Small intestine (tissue), 7 donors: ENCODE measurements around the gene PSMA6. TPM values are rescaled to one million over a fixed set of nuclear protein-coding genes. Genes with fewer than 3 reads are reported as not detected.
"Not testable (repeated sequence)": the region's sequence is repeated elsewhere in the genome, so short reads cannot be mapped to it uniquely, and the experiment has no call there.

ENCODE experiments used
- DNase-seq, 2 donors: peaks; one replicate each; pipeline versions ENCODE4 v3.0.0 to v3.0.0-alpha.2; 2013
- FAIRE-seq: peaks from 2 replicates; lab custom pipeline; 2012; peaks lifted over from hg19 to GRCh38; lab: Jason Lieb, UNC
- H3K27ac ChIP-seq, 3 donors: one replicate each; pipeline ENCODE4 v1.5.1; 2013; ENCODE audit warnings: low read length in 2 of 3, mild to moderate bottlenecking in 2 of 3, control low read depth in 1 of 3, inconsistent platforms in 1 of 3, low read depth in 1 of 3, moderate library complexity in 1 of 3
- H3K27me3 ChIP-seq, 3 donors: one replicate each; pipeline ENCODE4 v1.6.1; 2013; ENCODE audit warnings: low read length in 3 of 3, inconsistent platforms in 1 of 3; ENCODE audit not compliant: control insufficient read depth in 3 of 3, insufficient read depth in 3 of 3
- H3K36me3 ChIP-seq, 3 donors: one replicate each; pipeline ENCODE4 v1.6.1; 2013; ENCODE audit warnings: low read length in 3 of 3, inconsistent platforms in 1 of 3, low read depth in 1 of 3, mild to moderate bottlenecking in 1 of 3, moderate library complexity in 1 of 3; ENCODE audit not compliant: control insufficient read depth in 3 of 3, insufficient read depth in 2 of 3
- H3K4me1 ChIP-seq, 3 donors: one replicate each; pipeline ENCODE4 v1.6.1; 2013; ENCODE audit warnings: low read length in 2 of 3, inconsistent platforms in 1 of 3, low read depth in 1 of 3, mild to moderate bottlenecking in 1 of 3, moderate library complexity in 1 of 3; ENCODE audit not compliant: control insufficient read depth in 3 of 3, insufficient read depth in 2 of 3
- H3K4me3 ChIP-seq, 3 donors: one replicate each; pipeline ENCODE4 v1.5.1; 2013; ENCODE audit warnings: low read length in 3 of 3, control low read depth in 1 of 3, inconsistent platforms in 1 of 3, low read depth in 1 of 3, mild to moderate bottlenecking in 1 of 3, moderate library complexity in 1 of 3
- H3K9me3 ChIP-seq, 2 donors: one replicate each; pipeline ENCODE4 v1.6.1; 2013; ENCODE audit warnings: low read depth in 1 of 2, low read length in 1 of 2; ENCODE audit not compliant: control insufficient read depth in 2 of 2, insufficient read depth in 1 of 2
- WGBS, 3 donors: extraction: QIAGEN DNeasy Blood & Tissue Kit; methylation state at CpG; one replicate each; pipeline ENCODE4 v1.1.7; 2013; 5-methylcytosine and 5-hydroxymethylcytosine counted together
- polyA plus RNA-seq, 4 donors: library from polyadenylated mRNA; stranded (reverse) in 3 of 4; unstranded in 1 of 4; fragments of 200-250 nt in 3 of 4; fragments of 120-200 nt in 1 of 4; gene quantifications; one replicate each; pipeline versions ENCODE4 v1.2.1 to v1.2.3, GENCODE V29; 2013
- donor health status: healthy with polysubstance abuse.
- donor health status: control.
- donor health status: control.
- donor health status: Bipolar disorder and iron deficiency.
- donor health status: healthy.

PSMA6 gene
- polyA plus RNA-seq, 4 donors, result 165 to 288 (median 266) TPM

- WGBS, 3 donors, result 70 to 75% (median 73%) methylated on average over 15 of the region's 15 CpGs
- Histone ChIP-seq H3K36me3 (no peaks in the 10 kb centered on the region), H3K27ac (peak overlapping the region; percentile 35 to 95 (median 59)), H3K4me1 (peaks cover 13 to 68% (median 18%) of the 10 kb centered on the region in 3 donors), H3K4me3 (no peak overlapping the region), H3K27me3 (no peaks in the 10 kb centered on the region), H3K9me3 (no peaks in the 10 kb centered on the region)
- no peak for DNase-seq
- no peak for FAIRE-seq
Measured at GRCh38 chr14:35333797-35334743, 41.9 kb downstream of the PSMA6 start.

- peak; percentile 98 to 99 for DNase-seq
- peak overlapping the region; percentile 94 to 97 (median 97) for H3K27ac ChIP-seq
- H3K36me3 ChIP-seq, result no peaks in the 10 kb centered on the region
- WGBS, 3 donors, result 15 to 67% (median 47%) methylated on average over 13 of the region's 13 CpGs
- no peaks in the 10 kb centered on the region for H3K9me3 ChIP-seq
- H3K4me3 ChIP-seq, result peak overlapping the region in 1 of 3 donors; percentile 21
- peaks cover 19 to 78% (median 22%) of the 10 kb centered on the region in 3 donors for H3K4me1 ChIP-seq
- H3K27me3 ChIP-seq, result no peaks in the 10 kb centered on the region
- FAIRE-seq, result no peak
Measured at GRCh38 chr14:35335388-35336092, 43.4 kb downstream of the PSMA6 start.

GRCh38 chr14:35336171-35336493, 44.0 kb downstream of the PSMA6 start:
- Histone ChIP-seq H3K27ac (peak overlapping the region; percentile 94 to 97 (median 97)), H3K4me1 (peaks cover 21 to 80% (median 24%) of the 10 kb centered on the region in 3 donors), H3K4me3 (peak overlapping the region in 1 of 3 donors; percentile 21)
- not testable (repeated sequence) for H3K9me3 ChIP-seq, FAIRE-seq, DNase-seq, H3K27me3 ChIP-seq, H3K36me3 ChIP-seq
- 18 to 54% (median 30%) methylated on average over 3 of the region's 3 CpGs for WGBS, 3 donors

- H3K4me3 ChIP-seq, result peak overlapping the region in 1 of 3 donors; percentile 21
- DNase-seq, result peak; percentile 80 to 93
- 13 to 29% (median 24%) methylated on average over 28 of the region's 28 CpGs for WGBS, 3 donors
Measured at GRCh38 chr14:35336494-35337268, 44.5 kb downstream of the PSMA6 start.

GRCh38 chr14:35337269-35338255, 45.4 kb downstream of the PSMA6 start:
- Histone ChIP-seq H3K27me3 (no peaks in the 10 kb centered on the region), H3K9me3 (no peaks in the 10 kb centered on the region), H3K4me3 (no peak overlapping the region), H3K4me1 (peaks cover 21 to 81% (median 22%) of the 10 kb centered on the region in 3 donors), H3K27ac (peak overlapping the region; percentile 94 to 97 (median 97)), H3K36me3 (no peaks in the 10 kb centered on the region)
- no peak for FAIRE-seq
- WGBS, 3 donors, result 60 to 78% (median 69%) methylated on average over 10 of the region's 10 CpGs
- peak; percentile 35 to 49 for DNase-seq

More at GRCh38 chr14:35336494-35337268, 44.5 kb downstream of the PSMA6 start:
- H3K36me3 ChIP-seq, result no peaks in the 10 kb centered on the region
- peaks cover 24 to 81% (median 24%) of the 10 kb centered on the region in 3 donors for H3K4me1 ChIP-seq
- no peak for FAIRE-seq
- H3K27ac ChIP-seq, result peak overlapping the region; percentile 94 to 97 (median 97)
- no peaks in the 10 kb centered on the region for H3K27me3 ChIP-seq
- H3K9me3 ChIP-seq, result no peaks in the 10 kb centered on the region

GRCh38 chr14:35338731-35339405, 46.7 kb downstream of the PSMA6 start:
- H3K27me3 ChIP-seq, result no peaks in the 10 kb centered on the region
- FAIRE-seq (no peak), DNase-seq (no peak)
- no peak overlapping the region for H3K27ac ChIP-seq
- peaks cover 20 to 75% (median 22%) of the 10 kb centered on the region in 3 donors for H3K4me1 ChIP-seq
- H3K9me3 ChIP-seq, result no peaks in the 10 kb centered on the region
- H3K4me3 ChIP-seq, result no peak overlapping the region
- no peaks in the 10 kb centered on the region for H3K36me3 ChIP-seq
- WGBS, 3 donors, result 72 to 89% (median 75%) methylated on average over 16 of the region's 16 CpGs
